ENCODE measurements around the gene FBLN2. TPM values are rescaled to one million over a fixed set of nuclear protein-coding genes. Genes with fewer than 3 reads are reported as not detected.
A peak's percentile ranks its signal among the peaks of the same experiment; 100 is the strongest.

The FBLN2 gene
- total RNA-seq, 1 donor from 2014 or later, result 5.8 TPM

DNA sequence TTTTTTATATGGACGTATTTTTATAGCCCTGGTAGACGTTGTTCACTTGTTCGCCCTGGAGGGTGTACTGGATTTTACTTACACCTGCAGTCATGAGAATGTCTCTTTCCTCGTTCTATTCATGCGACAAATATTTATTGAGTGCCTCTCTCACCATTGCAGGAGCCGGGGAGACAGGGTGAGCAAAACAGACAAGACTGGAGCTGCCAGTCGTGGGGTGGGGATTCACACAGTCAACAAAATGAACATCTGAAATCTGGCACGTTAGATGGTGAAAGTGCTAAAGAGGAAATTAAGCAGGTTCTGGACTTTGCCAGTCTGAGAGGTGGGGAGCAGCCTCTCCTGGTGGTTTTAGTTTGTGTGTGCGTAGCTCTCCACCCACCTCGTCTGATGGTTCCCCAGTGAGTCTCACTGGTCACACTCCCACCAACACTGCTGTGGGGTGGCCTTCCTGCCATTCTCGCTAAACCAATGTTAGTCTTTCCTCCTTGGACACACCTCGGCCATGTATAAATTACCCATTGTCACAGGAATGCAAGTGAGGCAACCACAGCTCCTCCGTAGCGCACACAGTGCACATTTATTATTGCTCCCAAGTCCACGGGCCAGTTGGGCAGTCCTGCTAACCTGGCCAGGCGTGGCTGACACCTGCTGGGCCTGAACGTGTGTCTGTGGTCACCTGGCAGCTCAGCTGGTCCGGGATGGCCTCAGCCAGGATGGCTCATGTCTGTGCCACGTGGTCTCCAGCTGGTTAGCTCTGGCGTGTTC is 31.5 kb downstream of the FBLN2 start:
- Mint-ChIP-seq H3K27me3 (peaks cover 11% of the 10 kb centered on the region), H3K4me3 (ENCODE audit: low read depth) (no peak overlapping the region), H3K27ac (peak overlapping the region; percentile 59), H3K9me3 (ENCODE audit: low read depth) (no peaks in the 10 kb centered on the region), H3K36me3 (ENCODE audit: insufficient read depth) (no peaks in the 10 kb centered on the region), H3K4me1 (ENCODE audit: low read depth) (peaks cover 7% of the 10 kb centered on the region)
- DNase-seq (ENCODE audit: low spot score, unreplicated experiment), result no peak
- TF ChIP-seq, protein P1, sequence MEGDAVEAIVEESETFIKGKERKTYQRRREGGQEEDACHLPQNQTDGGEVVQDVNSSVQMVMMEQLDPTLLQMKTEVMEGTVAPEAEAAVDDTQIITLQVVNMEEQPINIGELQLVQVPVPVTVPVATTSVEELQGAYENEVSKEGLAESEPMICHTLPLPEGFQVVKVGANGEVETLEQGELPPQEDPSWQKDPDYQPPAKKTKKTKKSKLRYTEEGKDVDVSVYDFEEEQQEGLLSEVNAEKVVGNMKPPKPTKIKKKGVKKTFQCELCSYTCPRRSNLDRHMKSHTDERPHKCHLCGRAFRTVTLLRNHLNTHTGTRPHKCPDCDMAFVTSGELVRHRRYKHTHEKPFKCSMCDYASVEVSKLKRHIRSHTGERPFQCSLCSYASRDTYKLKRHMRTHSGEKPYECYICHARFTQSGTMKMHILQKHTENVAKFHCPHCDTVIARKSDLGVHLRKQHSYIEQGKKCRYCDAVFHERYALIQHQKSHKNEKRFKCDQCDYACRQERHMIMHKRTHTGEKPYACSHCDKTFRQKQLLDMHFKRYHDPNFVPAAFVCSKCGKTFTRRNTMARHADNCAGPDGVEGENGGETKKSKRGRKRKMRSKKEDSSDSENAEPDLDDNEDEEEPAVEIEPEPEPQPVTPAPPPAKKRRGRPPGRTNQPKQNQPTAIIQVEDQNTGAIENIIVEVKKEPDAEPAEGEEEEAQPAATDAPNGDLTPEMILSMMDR (IDR thresholded peaks at IDR 0.05; ENCODE audit: unreplicated experiment), result no peak

DNA sequence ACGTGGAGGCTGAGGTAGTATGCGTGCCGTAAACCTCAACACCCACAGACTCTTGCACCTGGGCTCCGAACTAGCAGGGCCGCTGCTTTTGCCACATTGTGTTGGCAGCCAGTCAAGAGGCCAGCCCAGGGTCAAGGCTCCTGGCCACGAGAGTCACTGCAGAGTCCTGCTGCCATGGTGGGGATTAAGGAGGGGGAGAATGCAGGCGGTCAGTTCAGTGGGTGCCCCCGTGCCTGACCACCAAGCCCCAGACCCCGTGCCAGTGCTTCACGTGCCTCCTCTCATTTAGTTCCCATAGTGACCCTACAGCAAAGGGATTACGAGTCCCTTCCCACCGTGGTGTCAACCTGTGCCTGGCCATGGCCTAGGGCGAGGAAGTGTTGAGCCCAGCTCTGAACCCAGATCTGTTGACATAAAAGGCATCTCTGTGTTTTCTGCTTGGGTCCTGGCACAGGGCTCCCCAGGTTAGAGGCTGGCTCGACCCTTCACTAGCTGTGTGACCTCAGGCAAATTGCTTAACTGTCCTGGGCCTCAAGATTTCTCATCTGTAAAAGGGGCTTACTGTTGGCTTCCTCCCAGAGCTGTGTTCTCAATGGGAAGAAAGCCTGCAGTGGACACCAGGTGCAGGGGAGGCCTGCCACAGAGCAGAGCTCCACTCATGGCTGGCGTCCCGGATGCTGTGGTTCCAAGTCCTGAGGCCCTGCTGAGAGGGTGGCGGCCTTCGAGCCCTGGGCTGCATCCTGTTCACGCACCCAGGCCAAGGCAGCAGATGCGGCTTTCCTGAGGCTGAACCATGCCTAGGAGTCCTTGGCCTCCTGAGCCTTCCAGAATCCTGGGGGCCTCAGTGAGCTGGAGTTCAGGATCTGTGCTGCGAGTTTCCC is 32.8 kb downstream of the FBLN2 start:
- peaks cover 11% of the 10 kb centered on the region for H3K27me3 Mint-ChIP-seq
- no peak for DNase-seq (ENCODE audit: low spot score, unreplicated experiment)
- H3K4me3 Mint-ChIP-seq (ENCODE audit: low read depth), result no peak overlapping the region
- no peaks in the 10 kb centered on the region for H3K9me3 Mint-ChIP-seq (ENCODE audit: low read depth)
- TF ChIP-seq, protein P1 (IDR thresholded peaks at IDR 0.05; ENCODE audit: unreplicated experiment), result no peak
- H3K27ac Mint-ChIP-seq, result no peak overlapping the region
- no peaks in the 10 kb centered on the region for H3K36me3 Mint-ChIP-seq (ENCODE audit: insufficient read depth)
- H3K4me1 Mint-ChIP-seq (ENCODE audit: low read depth), result peaks cover 7% of the 10 kb centered on the region

DNA sequence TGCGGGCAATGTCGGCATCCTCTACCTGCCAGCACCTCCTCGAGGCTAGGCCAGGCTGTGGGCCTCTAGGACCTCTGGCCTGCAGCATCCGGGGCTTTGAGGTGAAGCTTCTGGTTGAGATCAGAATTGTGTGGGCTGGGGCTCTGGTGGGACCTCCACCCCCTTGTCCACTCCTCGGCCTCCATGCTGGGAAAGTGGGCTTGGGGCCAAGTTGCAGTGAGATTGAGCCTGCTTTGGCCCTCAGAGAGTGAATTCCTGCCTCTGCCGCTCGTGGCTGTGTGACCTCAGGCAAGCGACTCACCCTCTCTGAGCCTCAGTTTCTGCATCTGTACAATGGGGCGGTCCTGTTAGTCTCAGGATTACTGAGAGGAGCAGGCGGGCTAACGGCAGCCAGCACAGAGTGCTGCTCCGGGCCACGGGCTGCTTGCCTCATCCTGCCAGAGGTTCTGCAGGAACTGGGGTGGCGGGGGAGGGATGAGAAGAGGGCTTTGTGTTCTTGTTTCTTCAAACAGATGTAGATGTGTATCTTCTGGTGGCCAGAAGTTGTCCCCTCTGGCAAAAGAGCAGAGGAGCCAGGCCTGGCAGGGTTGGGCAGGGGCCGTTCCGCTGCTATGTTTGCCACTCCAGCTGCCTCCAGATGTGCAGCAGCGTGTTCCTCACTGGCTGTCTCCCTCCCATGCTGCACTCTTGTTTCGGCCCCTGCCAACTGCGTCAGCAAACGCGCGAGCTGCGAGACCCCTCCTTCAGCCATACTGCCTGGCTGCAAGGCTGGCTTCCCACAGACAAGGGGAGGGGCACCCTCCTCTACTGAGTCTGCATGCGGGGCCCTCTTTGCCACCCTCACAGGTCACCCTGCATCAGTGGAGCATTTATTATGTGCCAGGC is 33.7 kb downstream of the FBLN2 start:
- Mint-ChIP-seq H3K27ac (no peak overlapping the region), H3K4me1 (ENCODE audit: low read depth) (peaks cover 11% of the 10 kb centered on the region), H3K36me3 (ENCODE audit: insufficient read depth) (no peaks in the 10 kb centered on the region), H3K9me3 (ENCODE audit: low read depth) (no peaks in the 10 kb centered on the region), H3K4me3 (ENCODE audit: low read depth) (no peak overlapping the region), H3K27me3 (peaks cover 11% of the 10 kb centered on the region)
- TF ChIP-seq, protein P1 (IDR thresholded peaks at IDR 0.05; ENCODE audit: unreplicated experiment), result no peak
- DNase-seq (ENCODE audit: low spot score, unreplicated experiment), result no peak

DNA sequence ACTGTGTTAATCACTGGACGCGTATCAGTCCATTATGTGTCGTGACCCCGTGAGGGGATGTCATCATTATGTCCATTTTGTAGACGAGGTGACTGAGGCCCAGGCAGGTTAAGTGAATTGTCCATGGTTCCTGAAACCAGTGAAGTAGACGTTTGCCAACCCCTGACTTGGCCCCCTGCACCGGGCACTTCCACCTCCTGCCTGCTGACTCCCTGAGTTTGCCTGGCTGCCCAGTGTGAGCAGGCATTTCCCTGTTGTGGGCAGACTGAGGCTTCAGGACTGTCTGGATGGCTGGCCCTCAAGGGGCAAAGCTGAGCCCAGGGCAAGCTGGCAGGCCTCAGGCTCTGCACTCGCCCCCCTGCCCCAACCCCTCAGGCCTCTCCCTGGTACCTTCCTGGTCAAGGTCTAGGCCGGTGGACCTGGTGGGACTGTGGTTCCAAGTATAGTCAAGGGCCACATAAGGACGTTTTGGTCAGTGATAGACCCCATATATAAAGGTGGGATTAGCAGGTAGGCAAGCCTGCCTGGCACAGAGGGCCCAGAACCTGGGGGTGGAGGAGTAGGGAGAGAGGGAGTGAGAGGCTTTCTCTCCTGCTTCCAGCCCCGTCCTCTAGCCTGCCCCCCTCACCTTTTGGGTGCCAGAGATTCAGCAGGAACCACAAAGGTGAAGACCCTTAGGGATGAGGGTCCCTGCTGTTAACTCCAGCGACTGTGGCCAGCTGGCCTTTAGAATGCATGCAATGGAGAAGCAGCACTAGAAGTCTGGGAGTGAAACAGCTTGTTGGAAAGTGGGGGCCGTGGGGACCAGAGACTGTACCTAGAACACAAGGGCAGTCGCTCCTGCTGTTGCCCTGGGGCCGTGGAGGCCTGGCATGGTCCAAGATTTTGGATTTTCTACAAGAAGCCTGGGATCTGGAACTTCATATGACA is 34.6 kb downstream of the FBLN2 start:
- DNase-seq (ENCODE audit: low spot score, unreplicated experiment), result no peak
- peaks cover 17% of the 10 kb centered on the region for H3K4me1 Mint-ChIP-seq (ENCODE audit: low read depth)
- TF ChIP-seq, protein P1 (IDR thresholded peaks at IDR 0.05; ENCODE audit: unreplicated experiment), result no peak
- peaks cover 11% of the 10 kb centered on the region for H3K27me3 Mint-ChIP-seq
- no peak overlapping the region for H3K27ac Mint-ChIP-seq
- no peak overlapping the region for H3K4me3 Mint-ChIP-seq (ENCODE audit: low read depth)
- H3K36me3 Mint-ChIP-seq (ENCODE audit: insufficient read depth), result no peaks in the 10 kb centered on the region
- H3K9me3 Mint-ChIP-seq (ENCODE audit: low read depth), result no peaks in the 10 kb centered on the region
